Osteocyte (in vitro differentiated cells): ENCODE data around the gene APCDD1L. TPM values are rescaled to one million over a fixed set of nuclear protein-coding genes. Genes with fewer than 3 reads are reported as not detected.

Source experiments
- DNase-seq: peaks from one replicate; pipeline ENCODE4 v3.0.0; 2021; ENCODE audit warnings: mixed read lengths; ENCODE audit not compliant: unreplicated experiment; ENCODE audit errors: extremely low spot score
- H3K27ac Mint-ChIP-seq: one replicate; pipeline ENCODE4 v1.8.0; 2021; ENCODE audit warnings: mild to moderate bottlenecking, mixed read lengths; ENCODE audit not compliant: unreplicated experiment
- H3K27me3 Mint-ChIP-seq: one replicate; pipeline ENCODE4 v1.8.0; 2021; ENCODE audit warnings: mixed read lengths; ENCODE audit not compliant: unreplicated experiment
- H3K36me3 Mint-ChIP-seq: one replicate; pipeline ENCODE4 v1.8.0; 2021; ENCODE audit warnings: mixed read lengths; ENCODE audit not compliant: unreplicated experiment
- H3K4me1 Mint-ChIP-seq: one replicate; pipeline ENCODE4 v1.8.0; 2021; ENCODE audit warnings: mixed read lengths; ENCODE audit not compliant: unreplicated experiment
- H3K4me3 Mint-ChIP-seq: one replicate; pipeline ENCODE4 v1.8.0; 2021; ENCODE audit warnings: mild to moderate bottlenecking, moderate library complexity, mixed read lengths; ENCODE audit not compliant: unreplicated experiment
- H3K9me3 Mint-ChIP-seq: one replicate; pipeline ENCODE4 v1.8.0; 2021; ENCODE audit warnings: mixed read lengths; ENCODE audit not compliant: unreplicated experiment
- total RNA-seq: library from RNA; stranded (reverse); gene quantifications from 2 replicates; pipeline ENCODE4 v1.2.1, GENCODE V29; 2021
- TF ChIP-seq, protein P1 (sequence below): fragments of 200-600 bp; sonication (generic); IDR thresholded peaks from 2 replicates; pipeline ENCODE4 v1.5.0; 2021; ENCODE audit warnings: antibody characterized with exemption, mild to moderate bottlenecking, moderate library complexity

The APCDD1L gene
- total RNA-seq, 1 donor from 2014 or later: 3.1 TPM

DNA sequence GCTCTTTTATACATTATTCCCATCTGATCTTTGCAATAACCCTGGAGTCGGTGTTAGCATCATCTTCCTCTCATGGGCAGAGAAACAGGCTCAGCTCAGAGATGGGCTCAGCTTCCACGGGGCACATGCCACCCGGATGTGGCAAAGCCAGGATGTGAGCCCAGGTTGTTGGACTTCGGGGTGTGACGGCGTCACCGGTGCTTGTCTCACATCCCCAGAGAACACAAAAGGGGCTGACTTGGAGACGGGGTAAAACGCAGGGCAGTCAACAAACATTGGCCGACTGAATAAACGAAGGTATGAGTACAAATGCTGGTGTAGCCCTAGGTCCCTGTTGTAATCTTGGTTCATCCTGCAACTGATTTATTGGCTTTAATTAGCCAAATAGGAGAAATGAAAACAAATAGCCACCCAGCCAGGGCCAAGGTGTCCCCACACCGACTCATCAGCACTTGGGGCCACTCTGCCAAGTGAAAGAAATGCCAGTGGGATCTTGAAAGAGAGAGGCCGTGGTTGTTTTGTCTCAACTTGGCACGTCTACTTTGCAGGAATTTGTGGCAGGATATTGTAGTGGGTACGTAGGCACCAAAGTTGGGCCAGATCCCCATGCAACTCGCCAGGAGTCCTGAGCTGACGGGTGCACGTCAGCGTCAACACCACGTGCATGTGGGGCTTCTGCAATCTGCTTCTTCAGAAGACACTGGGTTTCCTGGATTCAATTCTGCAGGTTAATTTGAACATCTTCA is 42.8 kb downstream of the APCDD1L start:
- no peaks in the 10 kb centered on the region for H3K36me3 Mint-ChIP-seq
- TF ChIP-seq, protein P1, sequence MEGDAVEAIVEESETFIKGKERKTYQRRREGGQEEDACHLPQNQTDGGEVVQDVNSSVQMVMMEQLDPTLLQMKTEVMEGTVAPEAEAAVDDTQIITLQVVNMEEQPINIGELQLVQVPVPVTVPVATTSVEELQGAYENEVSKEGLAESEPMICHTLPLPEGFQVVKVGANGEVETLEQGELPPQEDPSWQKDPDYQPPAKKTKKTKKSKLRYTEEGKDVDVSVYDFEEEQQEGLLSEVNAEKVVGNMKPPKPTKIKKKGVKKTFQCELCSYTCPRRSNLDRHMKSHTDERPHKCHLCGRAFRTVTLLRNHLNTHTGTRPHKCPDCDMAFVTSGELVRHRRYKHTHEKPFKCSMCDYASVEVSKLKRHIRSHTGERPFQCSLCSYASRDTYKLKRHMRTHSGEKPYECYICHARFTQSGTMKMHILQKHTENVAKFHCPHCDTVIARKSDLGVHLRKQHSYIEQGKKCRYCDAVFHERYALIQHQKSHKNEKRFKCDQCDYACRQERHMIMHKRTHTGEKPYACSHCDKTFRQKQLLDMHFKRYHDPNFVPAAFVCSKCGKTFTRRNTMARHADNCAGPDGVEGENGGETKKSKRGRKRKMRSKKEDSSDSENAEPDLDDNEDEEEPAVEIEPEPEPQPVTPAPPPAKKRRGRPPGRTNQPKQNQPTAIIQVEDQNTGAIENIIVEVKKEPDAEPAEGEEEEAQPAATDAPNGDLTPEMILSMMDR: no peak
- peaks cover 3% of the 10 kb centered on the region for H3K9me3 Mint-ChIP-seq
- DNase-seq: peak; percentile 67
- no peak overlapping the region for H3K4me3 Mint-ChIP-seq
- H3K27ac Mint-ChIP-seq: no peak overlapping the region
- no peaks in the 10 kb centered on the region for H3K27me3 Mint-ChIP-seq
- H3K4me1 Mint-ChIP-seq: peaks cover 6% of the 10 kb centered on the region

- Mint-ChIP-seq H3K4me3 (no peak overlapping the region), H3K27me3 (no peaks in the 10 kb centered on the region), H3K27ac (no peak overlapping the region), H3K4me1 (peaks cover 6% of the 10 kb centered on the region), H3K36me3 (no peaks in the 10 kb centered on the region), H3K9me3 (no peaks in the 10 kb centered on the region)
- DNase-seq: peak; percentile 73
- TF ChIP-seq, protein P1: no peak
Measured at GRCh38 chr20:58471193-58472164, 43.7 kb downstream of the APCDD1L start.

DNA sequence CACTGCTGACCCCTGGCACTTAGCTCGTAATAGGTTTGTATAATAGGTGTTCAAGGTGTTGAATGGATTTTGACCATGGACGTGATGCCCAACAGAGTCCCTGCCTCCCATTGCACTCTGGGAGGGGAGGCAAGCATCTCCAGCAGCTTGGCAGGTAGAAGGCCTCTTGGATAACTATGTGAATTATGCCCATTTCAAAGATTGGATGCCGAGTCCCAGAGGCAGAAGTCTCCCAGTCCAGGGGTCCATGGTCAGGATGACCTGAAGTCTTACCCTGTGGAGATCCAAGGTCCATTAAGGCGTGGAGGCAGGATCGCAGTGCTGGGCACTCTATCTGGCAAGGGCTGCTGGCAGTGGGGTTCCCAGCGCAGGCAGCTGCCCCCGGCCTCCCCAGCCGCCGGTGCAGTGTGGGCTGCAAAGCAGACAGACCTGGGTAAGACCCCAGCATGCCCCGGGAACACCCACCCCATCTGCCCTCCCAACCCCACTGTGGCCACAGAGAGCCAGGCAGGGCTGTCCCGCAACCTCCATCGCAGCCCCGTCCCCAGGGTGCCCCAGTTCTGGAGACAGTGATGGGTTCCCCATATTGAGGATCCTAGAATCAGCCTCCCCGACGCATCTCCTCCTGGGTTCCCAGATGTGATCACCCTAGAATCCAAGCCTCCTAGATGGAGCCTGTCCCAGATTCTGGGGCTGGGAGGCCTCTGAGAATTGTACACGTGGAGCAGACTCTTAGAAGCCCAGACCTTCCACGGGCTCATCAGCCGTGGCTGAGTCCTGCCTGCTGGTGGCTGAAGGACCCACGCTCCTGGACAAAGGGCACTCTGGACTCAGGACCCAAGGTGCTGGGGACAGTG is 44.6 kb downstream of the APCDD1L start:
- H3K4me3 Mint-ChIP-seq: no peak overlapping the region
- TF ChIP-seq, protein P1: no peak
- DNase-seq: peak; percentile 63
- no peaks in the 10 kb centered on the region for H3K9me3 Mint-ChIP-seq
- no peaks in the 10 kb centered on the region for H3K27me3 Mint-ChIP-seq
- H3K4me1 Mint-ChIP-seq: peaks cover 6% of the 10 kb centered on the region
- no peaks in the 10 kb centered on the region for H3K36me3 Mint-ChIP-seq
- no peak overlapping the region for H3K27ac Mint-ChIP-seq

GRCh38 chr20:58469616-58470015 is 45.6 kb downstream of the APCDD1L start:
- Mint-ChIP-seq H3K4me1 (peaks cover 8% of the 10 kb centered on the region), H3K4me3 (no peak overlapping the region), H3K27ac (no peak overlapping the region), H3K9me3 (no peaks in the 10 kb centered on the region), H3K36me3 (no peaks in the 10 kb centered on the region), H3K27me3 (no peaks in the 10 kb centered on the region)
- TF ChIP-seq, protein P1: no peak
- DNase-seq: no peak
